ENCODE data around the gene OGFOD2.

The OGFOD2 gene

DNA sequence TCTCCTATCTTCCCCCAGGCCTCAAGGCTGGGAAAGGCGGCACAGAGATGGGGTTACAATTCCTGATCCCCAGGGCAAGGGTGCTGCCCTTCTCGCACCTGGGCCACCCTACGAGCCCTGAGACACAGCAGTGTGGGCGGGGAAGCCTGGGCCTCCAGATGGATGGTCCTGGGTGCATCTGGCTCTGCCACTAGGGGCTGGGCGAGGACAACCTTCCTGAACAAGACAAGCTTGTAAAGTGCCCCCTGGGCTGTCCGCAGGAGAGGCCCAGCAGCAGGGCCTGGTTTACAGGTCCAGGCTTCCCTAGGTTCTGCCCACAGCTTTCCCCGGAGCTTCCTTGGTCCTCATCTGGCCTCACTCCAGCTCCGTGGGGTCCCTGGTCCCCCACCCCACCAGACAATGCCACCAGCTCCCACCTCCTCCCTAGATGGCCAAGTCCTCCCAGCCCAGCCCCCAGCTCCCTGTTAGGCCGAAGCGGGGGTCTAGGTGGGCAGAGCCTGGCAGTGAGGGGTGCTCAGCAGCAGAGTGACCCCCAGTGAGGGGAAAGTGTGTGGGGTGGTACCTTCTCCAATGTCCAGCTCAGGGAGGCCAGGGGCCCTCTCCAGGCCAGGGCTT, 14.3 kb downstream of the OGFOD2 start:
- DNase-seq (ENCODE audit: low read depth, low spot score) = no peak

DNA sequence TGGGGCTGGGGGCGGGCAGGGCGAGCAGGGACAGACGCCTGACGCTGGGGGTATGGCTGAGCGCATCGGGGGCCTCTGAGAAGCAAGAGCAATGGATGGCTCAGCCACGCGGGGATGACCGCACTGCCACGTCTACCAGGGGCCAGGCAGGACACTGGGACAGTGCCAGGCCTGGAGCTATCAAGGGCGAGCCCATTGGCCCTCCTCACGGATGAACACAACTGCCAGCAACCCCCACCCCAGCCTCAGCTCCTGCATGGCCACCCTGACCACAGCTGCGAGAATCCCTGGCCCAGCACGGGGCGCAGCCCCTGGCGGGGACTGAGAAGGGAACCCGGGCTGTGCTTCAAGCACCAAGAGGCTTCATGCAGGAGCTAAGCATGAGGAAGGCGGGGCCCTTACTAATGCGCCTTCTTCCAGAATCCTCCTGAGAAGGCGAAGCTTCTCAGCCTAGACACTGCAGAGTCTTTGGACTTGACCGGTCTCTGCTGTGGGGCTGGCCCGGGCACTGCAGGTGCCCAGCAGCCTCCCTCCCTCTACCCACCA, 14.9 kb downstream of the OGFOD2 start:
- no peak for DNase-seq (ENCODE audit: low read depth, low spot score)

DNA sequence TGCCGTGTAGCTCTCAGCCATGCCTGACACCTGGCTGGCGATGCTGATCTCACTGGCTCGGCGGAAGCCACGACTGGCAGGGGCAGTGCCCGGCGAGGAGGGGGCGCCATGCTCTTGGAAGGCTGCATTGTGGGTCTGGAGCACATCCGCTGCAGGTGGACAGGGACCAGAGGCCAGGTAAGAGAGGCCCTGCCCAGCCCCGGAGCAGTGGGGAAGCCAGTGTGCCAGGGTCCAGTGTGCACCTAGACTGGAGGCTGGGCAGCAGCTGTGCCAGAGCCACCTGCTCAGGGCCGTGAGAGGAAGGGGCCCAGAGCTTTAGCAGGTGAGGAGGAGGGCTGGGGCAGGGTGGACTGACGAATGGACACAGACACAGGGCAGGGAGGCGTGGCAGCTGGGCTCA, 15.5 kb downstream of the OGFOD2 start:
- no peak for DNase-seq (ENCODE audit: low read depth, low spot score)

DNA sequence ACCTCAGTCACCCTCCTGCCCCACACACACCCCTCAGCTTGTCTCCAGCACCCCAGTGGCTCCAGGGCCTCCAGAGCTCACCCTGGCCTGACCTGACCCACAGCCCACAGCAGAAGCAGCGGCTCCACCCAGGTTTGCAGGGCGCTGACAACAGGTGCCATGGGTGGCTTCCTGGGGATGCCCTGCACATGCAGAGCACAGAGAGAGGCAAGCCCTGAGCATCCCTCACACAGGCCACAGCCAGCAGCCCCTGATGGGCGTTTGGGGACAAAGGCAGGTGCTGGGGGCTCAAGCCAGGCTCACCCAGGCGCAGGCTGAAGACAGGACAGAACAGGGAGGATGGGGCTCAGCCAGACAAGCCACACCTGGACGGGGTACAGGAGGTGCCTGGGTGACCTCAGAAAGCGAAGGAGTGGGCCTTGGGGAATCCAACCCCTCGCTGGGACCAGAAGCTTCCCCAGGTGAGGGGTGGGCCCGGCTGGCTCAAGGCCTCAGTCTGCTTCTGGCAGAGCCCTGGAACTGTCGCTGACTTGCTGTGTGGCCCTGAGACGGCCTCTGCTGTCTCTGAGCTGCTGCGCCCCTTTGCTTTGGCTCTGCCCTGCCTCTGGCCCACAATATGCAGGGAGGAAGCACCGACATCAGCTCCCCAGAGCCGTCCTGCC, 16.0 kb downstream of the OGFOD2 start:
- no peak for DNase-seq (ENCODE audit: low read depth, low spot score)

DNA sequence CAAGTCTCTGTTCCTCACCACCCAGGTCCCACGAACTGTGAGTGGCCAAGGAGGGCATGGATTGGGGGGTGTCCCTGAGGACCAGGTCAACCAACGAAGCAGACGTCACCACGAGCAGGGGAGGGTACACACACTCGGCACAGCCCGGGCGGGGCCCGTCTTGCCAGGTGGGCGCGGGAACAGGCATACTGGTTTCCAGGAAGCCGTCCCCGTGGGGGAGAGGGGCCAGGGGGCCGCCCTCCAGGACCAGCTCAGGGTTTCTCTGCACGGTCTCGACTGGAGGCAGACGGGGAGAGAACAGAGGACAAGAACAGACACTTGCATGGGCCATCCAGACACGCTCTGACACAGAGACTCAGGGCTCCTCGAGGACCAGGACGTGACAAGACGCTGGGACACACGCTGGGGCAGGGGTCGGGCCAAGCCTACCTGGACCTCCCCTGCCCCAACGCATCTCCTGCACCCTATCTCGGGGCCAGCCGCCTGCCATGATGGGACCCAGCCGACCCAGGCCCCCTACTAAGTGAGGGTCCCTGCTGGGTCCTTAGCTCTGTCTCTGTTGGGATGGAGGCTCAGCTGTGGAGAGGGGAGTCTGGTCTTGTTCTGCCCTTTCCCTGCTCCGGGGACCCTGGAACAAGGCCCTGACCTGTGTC, 16.7 kb downstream of the OGFOD2 start:
- no peak for DNase-seq (ENCODE audit: low read depth, low spot score)

DNA sequence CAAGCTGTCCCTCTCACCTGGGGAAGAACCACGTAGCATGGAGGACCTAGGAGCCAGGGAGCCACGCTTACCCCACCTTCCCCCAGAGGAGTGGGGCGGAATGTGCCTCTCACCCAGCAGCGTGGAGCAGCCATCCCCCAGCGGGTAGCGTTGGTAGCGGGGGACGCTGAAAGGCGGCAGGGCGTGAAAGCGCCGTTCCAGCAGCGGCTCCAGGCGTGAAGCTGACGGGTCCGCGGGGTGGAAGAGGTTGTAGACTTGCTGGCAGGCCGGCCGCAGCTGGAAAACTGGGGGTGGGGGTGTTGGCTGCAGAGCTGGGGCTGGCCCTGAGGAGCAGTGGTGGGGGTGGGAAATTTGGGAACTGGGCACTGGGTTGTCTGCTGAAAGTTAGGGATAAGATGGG, 17.3 kb downstream of the OGFOD2 start:
- no peak for DNase-seq (ENCODE audit: low read depth, low spot score)

DNA sequence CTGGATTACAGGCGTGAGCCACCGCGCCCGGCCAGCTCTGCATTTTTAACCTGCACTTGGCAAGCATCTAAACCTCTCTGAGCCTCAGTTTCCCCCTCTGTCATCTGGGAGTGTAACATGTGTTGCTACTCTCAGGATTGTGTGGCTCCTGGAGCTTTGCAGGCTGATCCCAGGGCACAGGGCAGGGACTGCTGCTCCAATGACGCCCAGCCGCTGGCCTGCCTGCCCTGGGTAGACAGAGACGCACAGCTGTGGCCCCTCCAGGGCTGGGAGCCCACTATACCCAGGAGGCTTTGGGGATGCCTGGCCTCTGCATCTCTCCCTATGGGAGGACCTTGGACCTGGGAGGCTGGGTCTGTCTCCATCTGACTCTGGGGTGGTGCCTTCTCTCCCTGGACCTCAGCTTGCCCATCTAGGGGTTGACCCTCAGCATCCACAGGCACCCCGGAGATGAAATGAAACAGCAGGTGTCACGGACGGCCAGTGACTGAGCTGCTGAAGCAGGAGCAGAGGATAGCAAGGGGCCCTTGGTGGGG, 19.2 kb downstream of the OGFOD2 start:
- DNase-seq (ENCODE audit: low read depth, low spot score) = no peak

DNA sequence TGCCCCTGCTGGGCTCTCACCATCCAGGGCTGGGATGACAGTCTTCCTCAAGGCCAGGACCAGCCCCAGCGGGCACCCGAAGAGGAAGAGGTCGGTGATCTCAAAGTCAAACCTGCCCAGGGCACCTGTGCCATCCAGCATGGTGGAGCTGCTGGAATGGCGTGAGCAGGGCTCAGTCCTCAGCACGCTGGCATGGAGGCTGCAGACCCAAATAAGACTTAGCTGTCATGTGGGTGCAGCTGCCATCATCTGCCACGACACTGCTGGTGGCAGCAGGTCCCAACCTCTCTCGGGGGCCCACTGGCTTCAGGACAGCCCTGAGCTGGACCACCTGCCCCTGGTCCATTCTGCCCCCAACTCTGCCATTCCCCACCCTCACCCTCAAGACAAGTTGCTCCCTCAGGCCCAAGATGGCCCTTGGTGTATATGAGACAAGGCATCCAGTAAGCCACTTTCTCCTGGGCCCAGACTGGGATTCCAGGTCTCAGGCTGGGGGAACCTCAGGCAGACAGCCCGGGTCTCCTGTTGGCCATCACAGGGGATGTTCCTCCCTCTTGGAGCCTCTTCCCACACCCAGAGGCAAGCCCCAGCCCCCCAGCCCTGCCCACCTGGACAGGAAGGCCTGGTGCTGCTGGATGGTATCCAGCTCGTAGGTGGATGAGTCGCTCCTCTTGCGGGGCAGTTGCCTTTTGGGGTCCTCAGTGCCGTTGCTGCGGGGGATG, 19.9 kb downstream of the OGFOD2 start:
- no peak for DNase-seq (ENCODE audit: low read depth, low spot score)

DNA sequence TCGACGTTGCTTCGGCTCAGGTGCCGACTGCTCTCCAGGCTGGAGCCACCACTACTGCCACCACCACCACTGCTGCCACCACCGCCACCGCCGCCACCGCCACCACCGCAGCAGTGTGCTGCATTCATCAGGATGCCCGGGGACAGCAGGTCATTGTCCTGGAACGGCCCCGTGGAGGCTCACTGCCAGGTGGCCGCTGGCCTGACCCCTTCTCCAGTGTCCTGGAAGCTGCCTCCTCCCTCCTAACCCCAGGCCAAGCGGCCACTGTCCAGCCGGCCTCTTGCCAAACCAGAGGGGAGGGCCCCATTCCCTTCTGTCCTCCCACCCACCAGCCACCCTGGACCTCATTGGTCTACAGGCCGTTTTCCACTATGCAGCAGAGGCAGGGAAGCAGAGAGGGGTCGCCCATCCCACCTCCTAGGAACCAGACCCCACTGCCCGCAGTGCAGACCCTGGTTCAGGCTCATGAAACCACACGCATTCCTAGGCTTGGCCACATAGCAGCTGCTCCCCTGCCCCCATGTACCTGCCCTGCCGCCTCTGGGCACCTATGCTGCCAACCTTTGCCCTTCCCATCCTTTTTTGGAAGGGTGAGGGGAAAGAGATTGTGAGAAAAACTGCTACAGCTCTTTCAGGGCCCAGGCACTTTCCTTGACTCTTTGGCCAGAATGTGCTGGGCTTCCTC, 20.6 kb downstream of the OGFOD2 start:
- no peak for DNase-seq (ENCODE audit: low read depth, low spot score)

DNA sequence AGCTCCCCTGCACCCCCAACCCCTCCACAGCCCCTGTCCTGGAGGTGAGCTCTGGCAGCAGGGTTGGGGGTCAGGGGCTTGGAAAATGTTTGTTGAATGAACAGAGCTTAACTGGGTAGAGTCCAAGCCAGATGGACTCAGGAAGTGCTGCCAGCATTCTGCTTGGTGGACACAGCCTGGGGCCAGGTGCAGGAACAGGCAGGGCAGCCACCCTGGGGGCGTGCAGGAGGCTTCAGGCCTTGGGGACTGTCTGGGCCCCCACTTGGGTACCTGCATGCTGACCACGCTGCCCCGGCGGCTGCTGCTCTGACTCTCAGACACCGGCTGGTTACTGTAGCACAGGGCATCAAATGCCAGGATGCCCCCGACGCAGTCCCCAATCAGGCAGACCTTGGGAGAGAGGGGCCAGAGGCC, 21.2 kb downstream of the OGFOD2 start:
- DNase-seq (ENCODE audit: low read depth, low spot score) = no peak

DNA sequence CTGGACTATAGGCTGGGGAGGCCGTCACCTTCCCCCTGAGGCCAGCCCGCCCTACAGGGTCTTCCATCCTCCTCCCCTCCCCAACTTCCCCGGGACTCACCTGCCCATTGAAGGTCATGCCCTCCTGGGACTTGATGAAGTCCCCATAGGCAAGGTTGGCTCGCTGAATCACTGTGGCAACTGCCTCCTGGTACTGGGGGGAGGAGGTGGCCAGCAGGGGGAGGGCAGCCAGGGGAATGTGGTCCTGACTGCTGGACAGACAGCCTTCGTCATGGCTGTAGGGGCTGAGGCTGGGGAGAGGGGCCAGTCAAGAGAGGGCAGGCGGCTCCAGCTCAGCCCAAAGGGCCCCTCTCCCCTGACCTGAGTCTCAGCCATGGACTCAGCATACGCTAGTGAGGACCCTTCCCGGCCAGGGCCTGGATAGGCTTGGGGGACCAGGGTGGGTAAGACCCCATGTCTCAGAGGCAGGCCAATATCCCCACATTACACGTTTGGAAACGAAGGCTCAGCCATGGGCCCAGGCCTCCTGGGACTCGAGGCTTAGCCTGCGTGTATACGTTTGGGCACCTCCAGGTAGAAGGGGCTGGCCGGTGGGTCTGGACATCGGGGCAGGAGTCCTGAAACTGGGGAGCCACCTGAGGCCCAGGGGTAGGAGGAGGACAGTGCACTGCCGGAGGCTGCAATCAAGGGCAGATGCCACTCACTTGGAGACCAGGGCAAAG, 21.7 kb downstream of the OGFOD2 start:
- no peak for DNase-seq (ENCODE audit: low read depth, low spot score)

DNA sequence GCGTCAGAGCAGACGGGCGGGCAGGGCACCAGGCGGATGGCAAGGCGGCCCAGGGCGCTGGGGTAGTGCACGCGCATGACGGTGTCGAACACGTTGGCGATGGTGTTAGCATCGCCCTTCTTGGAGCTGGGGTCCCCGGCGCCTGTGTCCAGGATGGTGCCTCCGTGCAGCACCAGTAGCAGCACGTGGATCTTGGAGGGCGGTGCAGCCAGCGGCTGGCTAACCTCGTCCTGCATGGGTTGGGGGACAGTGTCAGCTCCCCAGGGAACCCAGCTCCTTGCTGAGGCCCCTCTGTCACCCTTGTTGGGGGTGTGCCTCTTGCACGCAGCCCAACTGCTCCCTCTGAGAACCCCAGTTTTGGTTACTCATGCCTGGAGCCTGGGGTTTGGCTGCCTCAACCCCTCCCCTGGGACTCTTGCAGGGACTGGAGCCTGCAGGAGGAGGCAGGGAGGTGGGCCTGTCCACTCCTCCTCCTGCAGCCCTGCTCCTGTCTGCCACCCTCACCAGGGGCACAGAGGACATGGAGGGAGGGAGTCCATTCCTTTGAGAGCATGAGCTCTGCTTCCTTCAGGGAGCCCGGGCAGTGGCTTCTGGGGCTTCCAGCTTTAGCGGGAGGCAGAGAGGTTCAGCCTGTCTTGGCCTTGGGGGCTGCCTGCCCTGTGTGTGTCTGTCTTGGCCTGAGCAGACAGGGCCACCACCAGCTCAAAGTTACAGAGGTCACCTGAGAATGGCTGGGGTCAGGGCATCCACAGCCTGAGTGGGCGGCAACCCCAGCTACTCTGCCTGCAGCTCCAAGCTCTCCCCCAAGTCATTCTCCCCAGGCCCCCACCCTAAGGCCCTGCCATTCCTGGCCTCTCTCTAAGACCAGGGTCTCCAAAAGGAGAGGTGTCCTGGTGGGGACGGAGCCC, 22.6 kb downstream of the OGFOD2 start:
- DNase-seq (ENCODE audit: low read depth, low spot score) = no peak

DNA sequence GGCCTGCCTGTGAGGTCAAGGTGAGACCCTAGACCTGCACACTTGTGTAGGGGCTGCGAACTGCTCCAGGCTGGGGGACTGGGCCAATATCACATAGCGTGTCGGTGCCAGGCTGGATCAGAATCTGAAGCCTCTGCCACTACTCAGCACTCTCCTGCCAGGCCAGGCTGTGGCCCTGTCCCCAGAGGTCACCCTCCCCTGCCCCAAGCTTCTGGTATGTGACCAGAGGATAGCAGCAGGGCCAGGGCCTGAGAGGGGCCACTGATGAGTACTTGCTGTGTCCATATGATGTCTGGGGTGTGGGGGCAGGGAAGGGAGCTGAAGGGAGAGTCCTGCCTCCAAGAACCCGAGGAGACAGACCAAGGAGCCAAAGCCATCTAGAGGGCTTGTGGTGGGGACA, 23.3 kb downstream of the OGFOD2 start:
- no peak for DNase-seq (ENCODE audit: low read depth, low spot score)

DNA sequence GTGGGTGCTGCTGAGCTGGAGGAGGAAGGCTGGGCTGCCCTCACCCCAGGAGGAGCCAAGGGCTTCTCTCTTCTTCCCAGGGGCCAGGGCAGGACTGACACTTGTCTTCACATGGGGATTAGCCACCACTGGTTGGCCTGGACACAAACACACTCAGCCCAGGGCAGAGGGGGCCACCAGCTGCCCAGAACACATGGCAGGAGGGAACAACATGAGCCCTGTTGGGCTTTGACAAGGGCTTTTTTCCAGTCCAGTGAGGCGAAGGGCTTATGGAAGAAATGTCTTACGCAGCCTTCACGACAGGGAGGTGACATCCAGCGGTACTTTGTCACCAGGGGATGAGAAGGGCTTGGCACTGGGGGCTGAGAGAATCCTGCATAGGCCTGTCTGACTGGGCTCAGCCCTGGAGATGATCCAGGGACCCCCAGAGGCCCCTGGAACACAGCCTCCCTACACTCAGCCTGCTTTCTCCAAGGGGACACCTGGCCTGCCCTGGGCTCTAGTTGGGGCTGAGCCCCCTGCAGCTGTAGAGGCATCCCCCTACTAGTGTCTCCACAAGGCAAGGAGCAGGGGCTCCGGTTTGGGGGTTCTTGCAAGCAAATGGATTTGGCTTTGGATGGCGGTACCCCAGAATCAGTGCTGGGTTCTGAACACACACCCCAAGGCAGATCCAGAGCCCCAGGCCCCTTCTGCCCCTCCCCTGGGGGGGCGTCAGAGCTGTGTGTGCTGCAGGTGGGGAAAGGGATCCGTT, 24.3 kb downstream of the OGFOD2 start:
- DNase-seq (ENCODE audit: low read depth, low spot score) = no peak

DNA sequence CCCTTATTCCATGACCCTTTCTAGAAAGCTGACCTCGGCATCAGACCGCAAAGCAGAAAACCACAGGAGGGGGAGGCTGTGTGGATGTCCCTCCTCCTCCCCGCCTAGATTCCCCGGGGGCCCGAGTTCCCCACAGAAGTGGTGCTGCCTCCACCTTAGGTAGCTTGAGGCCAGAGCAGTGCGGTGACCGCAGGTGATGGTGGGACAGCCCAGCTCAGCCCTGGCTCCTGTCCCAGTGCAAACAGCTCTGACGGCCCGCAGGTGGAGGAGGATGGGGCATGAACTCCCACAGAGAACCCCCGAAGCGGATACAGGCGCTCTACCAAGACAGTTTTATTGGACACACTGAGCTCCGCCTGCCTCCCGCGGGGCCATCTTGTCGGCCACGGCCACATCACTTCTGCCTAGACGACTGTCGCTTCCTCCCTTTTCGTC, 25.0 kb downstream of the OGFOD2 start:
- DNase-seq (ENCODE audit: low read depth, low spot score) = no peak

DNA sequence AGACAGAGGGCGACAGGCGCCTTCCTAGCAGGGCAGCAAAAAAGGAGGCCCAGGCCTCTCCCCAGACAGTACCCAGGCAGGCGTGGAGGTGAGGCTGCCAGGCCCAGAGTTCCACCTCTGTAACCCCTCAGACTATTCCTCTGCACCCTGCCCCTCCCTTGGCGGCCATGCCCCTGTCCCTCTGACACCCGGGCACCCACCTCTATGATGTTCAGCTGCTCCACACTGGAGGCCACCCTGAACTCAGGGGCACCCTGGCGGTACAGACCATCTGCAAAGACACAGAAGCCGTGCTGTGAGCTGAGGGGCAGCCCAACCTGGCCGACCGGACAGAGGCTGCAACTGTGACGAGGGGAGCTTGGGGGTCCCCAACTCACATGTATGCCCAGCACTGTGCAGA, 25.5 kb downstream of the OGFOD2 start:
- DNase-seq (ENCODE audit: low read depth, low spot score) = no peak

DNA sequence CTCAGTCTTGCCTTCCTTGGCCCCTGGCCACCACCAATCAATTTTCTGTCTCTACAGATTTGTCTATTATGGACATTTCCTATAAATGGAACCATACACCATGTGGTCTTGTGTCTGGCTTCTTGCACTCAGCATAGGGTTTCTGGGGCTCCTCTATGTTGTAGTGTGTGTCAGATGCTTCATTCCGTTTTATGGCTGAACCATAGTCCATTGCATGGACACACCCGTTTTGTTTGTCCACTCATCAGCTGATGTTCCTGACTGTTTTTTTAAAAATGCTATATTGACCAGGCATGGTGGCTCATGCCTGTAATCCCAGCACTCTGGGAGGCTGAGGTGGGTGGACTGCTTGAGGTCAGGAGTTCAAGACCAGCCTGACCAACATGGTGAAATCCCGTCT, 26.4 kb downstream of the OGFOD2 start:
- no peak for DNase-seq (ENCODE audit: low read depth, low spot score)

DNA sequence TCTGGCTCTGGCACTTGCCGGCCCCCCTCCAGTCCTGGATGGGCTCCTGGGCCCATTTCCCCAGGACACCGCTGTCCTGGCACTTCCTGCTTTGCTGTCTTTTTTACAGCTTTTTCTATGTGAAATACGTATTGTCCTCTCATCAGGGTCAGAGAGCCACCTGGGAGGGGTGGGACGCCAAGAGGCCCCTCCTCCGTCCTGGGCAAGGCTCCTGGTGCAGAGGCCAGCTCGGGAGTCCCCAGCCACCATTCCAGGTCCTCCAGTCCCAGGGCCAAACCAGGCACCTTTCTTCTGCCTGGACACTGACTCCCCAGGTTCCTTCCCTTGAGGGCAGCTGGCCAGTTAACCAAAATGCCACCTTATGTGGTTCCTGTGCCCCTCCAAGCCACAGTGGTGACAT, 28.2 kb downstream of the OGFOD2 start:
- no peak for DNase-seq (ENCODE audit: low read depth, low spot score)

DNA sequence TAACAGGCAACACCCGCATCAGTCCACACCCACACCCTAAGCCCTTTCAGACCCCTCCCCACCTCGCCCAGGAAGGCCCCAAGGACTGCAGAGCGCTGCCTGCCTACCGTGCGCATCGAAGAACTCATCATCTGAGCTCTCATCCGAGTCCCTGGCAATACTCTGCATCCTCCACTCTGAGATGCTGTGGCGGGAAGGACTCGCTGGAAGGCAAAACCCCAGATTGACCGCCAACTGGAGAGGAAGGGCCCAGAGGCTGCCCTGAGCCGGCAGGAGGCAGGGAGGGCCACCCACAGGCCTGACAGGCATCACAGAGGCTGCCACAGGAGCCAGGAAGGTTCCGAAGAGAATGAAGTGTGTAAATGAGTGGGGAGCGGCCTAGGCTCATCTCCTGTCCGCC, 29.2 kb downstream of the OGFOD2 start:
- DNase-seq (ENCODE audit: low read depth, low spot score) = no peak
